Osteoblast (primary cell): ENCODE results near the gene INTS3. TPM values are rescaled to one million over a fixed set of nuclear protein-coding genes. Genes with fewer than 3 reads are reported as not detected.

Experiments
- DNase-seq: peaks from one replicate; pipeline ENCODE4 v3.0.0; 2011; ENCODE audit warnings: low spot score, mixed read lengths; ENCODE audit not compliant: insufficient read length; ENCODE audit errors: missing footprints
- H2AFZ ChIP-seq: 2 replicates; pipeline ENCODE4 v1.6.0; 2011; ENCODE audit warnings: mild to moderate bottlenecking, low read length
- H3K27ac ChIP-seq: 2 replicates; pipeline ENCODE4 v1.5.1; 2011; ENCODE audit warnings: mild to moderate bottlenecking, low read depth, low read length, moderate library complexity
- H3K27me3 ChIP-seq: 2 replicates; pipeline ENCODE4 v1.6.0; 2012; ENCODE audit warnings: mild to moderate bottlenecking, control low read depth, inconsistent platforms, low read length, moderate library complexity; ENCODE audit not compliant: insufficient read depth
- H3K36me3 ChIP-seq: 2 replicates; pipeline ENCODE4 v1.5.1; 2011; ENCODE audit warnings: mild to moderate bottlenecking, low read length, control low read depth, moderate library complexity; ENCODE audit not compliant: insufficient read depth
- H3K4me1 ChIP-seq: 2 replicates; pipeline ENCODE4 v1.5.1; 2011; ENCODE audit warnings: mild to moderate bottlenecking, low read length, control low read depth, moderate library complexity; ENCODE audit not compliant: insufficient read depth
- H3K4me2 ChIP-seq: 2 replicates; pipeline ENCODE4 v1.6.0; 2011; ENCODE audit warnings: mild to moderate bottlenecking, low read length; ENCODE audit not compliant: insufficient read depth
- H3K4me3 ChIP-seq: fragments of 200-600 bp; sonication (generic); 3 replicates; pipeline ENCODE4 v1.5.1; 2012; ENCODE audit warnings: mild to moderate bottlenecking, low read length, inconsistent platforms; ENCODE audit not compliant: insufficient read depth
- H3K79me2 ChIP-seq: 2 replicates; pipeline ENCODE4 v1.6.0; 2012; ENCODE audit warnings: mild to moderate bottlenecking, low read length, control low read depth, inconsistent platforms; ENCODE audit not compliant: insufficient read depth
- H3K9me3 ChIP-seq: 2 replicates; pipeline ENCODE4 v1.5.1; 2011; ENCODE audit warnings: low read depth, low read length, control low read depth
- H4K20me1 ChIP-seq: 2 replicates; pipeline ENCODE4 v1.6.0; 2012; ENCODE audit warnings: mild to moderate bottlenecking, low read length, control low read depth; ENCODE audit not compliant: insufficient read depth
- total RNA-seq: library from RNA; depleted of rRNA; stranded (reverse); fragments of >200 nt; gene quantifications from 2 replicates; pipeline ENCODE4 v1.2.3, GENCODE V29; 2012
- TF ChIP-seq, protein P1 (sequence below): IDR thresholded peaks from 2 replicates; pipeline ENCODE4 v1.5.1; 2011; ENCODE audit warnings: mild to moderate bottlenecking, low read depth, low read length, moderate library complexity; ENCODE audit errors: extremely low read depth

INTS3 gene
- total RNA-seq, 1 donor: 42.7 TPM

DNA sequence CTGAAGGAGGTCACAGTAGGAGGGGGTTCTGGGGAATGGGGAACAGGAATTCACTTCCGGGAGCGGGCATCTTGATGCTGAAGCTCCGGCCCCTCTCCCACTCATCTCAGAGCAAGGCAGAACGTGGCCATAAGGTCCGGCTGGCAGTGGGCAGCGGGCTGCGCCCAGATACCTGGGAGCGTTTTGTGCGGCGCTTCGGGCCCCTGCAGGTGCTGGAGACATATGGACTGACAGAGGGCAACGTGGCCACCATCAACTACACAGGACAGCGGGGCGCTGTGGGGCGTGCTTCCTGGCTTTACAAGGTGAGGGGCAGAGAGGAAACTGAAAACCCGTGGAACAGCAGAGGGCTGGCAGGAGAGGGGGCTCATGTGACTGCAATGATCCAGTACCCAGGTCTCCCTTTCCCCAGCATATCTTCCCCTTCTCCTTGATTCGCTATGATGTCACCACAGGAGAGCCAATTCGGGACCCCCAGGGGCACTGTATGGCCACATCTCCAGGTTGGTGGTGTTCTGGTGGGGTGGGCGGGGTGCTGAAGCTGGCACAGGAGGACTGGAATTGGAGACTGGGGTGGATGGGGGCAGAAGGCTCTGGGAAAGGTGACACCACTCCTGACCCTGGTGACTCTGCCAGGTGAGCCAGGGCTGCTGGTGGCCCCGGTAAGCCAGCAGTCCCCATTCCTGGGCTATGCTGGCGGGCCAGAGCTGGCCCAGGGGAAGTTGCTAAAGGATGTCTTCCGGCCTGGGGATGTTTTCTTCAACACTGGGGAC is 50.4 kb downstream of the INTS3 start:
- Histone ChIP-seq H3K4me3 (no peak overlapping the region), H3K4me2 (no peak overlapping the region), H3K9me3 (no peaks in the 10 kb centered on the region), H2AFZ (no peak overlapping the region), H4K20me1 (no peaks in the 10 kb centered on the region), H3K4me1 (peaks cover 26% of the 10 kb centered on the region), H3K79me2 (no peaks in the 10 kb centered on the region), H3K36me3 (peaks cover under 1% of the 10 kb centered on the region), H3K27me3 (no peaks in the 10 kb centered on the region), H3K27ac (no peak overlapping the region)
- TF ChIP-seq, protein P1, sequence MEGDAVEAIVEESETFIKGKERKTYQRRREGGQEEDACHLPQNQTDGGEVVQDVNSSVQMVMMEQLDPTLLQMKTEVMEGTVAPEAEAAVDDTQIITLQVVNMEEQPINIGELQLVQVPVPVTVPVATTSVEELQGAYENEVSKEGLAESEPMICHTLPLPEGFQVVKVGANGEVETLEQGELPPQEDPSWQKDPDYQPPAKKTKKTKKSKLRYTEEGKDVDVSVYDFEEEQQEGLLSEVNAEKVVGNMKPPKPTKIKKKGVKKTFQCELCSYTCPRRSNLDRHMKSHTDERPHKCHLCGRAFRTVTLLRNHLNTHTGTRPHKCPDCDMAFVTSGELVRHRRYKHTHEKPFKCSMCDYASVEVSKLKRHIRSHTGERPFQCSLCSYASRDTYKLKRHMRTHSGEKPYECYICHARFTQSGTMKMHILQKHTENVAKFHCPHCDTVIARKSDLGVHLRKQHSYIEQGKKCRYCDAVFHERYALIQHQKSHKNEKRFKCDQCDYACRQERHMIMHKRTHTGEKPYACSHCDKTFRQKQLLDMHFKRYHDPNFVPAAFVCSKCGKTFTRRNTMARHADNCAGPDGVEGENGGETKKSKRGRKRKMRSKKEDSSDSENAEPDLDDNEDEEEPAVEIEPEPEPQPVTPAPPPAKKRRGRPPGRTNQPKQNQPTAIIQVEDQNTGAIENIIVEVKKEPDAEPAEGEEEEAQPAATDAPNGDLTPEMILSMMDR: no peak
- peak; percentile 77 for DNase-seq

DNA sequence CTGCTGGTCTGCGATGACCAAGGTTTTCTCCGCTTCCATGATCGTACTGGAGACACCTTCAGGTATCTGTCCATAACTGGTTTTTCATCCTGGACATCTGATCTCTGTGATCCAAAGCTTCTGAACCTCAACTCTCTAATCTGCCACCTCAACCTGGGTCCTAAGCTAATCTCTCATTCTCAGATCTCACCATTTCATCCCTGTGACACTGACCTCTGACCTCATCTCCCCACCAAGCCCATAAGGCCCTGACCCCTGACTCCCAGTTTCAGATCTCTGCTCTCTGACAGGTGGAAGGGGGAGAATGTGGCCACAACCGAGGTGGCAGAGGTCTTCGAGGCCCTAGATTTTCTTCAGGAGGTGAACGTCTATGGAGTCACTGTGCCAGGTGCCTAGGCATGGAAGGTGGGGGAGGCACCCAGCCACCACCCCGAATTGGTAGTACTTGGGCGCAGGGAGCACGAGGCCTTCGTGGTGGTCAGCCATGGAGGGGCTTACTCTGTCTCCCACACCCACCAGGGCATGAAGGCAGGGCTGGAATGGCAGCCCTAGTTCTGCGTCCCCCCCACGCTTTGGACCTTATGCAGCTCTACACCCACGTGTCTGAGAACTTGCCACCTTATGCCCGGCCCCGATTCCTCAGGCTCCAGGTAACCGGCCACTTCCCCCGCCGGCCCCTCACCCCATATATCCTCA is 51.1 kb downstream of the INTS3 start:
- DNase-seq: peak; percentile 76

GRCh38 chr1:153779781-153780541 is 52.1 kb downstream of the INTS3 start:
- H3K36me3 ChIP-seq: no peaks in the 10 kb centered on the region
- H3K4me2 ChIP-seq: no peak overlapping the region
- H3K27ac ChIP-seq: no peak overlapping the region
- TF ChIP-seq, protein P1: no peak
- no peaks in the 10 kb centered on the region for H4K20me1 ChIP-seq
- no peaks in the 10 kb centered on the region for H3K27me3 ChIP-seq
- H3K4me3 ChIP-seq: no peak overlapping the region
- DNase-seq: peak; percentile 68
- H2AFZ ChIP-seq: no peak overlapping the region
- H3K79me2 ChIP-seq: no peaks in the 10 kb centered on the region
- no peaks in the 10 kb centered on the region for H3K9me3 ChIP-seq
- peaks cover 23% of the 10 kb centered on the region for H3K4me1 ChIP-seq

More for the DNA sequence above, 51.1 kb downstream of the INTS3 start:
- Histone ChIP-seq H2AFZ (no peak overlapping the region), H3K4me2 (no peak overlapping the region), H3K27me3 (no peaks in the 10 kb centered on the region), H3K4me1 (peaks cover 27% of the 10 kb centered on the region), H4K20me1 (no peaks in the 10 kb centered on the region), H3K4me3 (no peak overlapping the region), H3K36me3 (no peaks in the 10 kb centered on the region), H3K9me3 (no peaks in the 10 kb centered on the region), H3K79me2 (no peaks in the 10 kb centered on the region), H3K27ac (no peak overlapping the region)
- TF ChIP-seq, protein P1: no peak
